ENCODE measurements around the gene RNF7.

- TF ChIP-seq, protein P1, sequence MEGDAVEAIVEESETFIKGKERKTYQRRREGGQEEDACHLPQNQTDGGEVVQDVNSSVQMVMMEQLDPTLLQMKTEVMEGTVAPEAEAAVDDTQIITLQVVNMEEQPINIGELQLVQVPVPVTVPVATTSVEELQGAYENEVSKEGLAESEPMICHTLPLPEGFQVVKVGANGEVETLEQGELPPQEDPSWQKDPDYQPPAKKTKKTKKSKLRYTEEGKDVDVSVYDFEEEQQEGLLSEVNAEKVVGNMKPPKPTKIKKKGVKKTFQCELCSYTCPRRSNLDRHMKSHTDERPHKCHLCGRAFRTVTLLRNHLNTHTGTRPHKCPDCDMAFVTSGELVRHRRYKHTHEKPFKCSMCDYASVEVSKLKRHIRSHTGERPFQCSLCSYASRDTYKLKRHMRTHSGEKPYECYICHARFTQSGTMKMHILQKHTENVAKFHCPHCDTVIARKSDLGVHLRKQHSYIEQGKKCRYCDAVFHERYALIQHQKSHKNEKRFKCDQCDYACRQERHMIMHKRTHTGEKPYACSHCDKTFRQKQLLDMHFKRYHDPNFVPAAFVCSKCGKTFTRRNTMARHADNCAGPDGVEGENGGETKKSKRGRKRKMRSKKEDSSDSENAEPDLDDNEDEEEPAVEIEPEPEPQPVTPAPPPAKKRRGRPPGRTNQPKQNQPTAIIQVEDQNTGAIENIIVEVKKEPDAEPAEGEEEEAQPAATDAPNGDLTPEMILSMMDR (IDR thresholded peaks at IDR 0.05), result peak; percentile 97
- TF ChIP-seq PBX3 (IDR thresholded peaks at IDR 0.05) (no peak), ZSCAN20 (CRISPR knock-in tag; IDR thresholded peaks at IDR 0.05) (no peak), BHLHE40 (IDR thresholded peaks at IDR 0.05; ENCODE audit: low read depth, low read length) (no peak), SMC3 (IDR thresholded peaks at IDR 0.05) (peak; percentile 70), POLR2A (IDR thresholded peaks at IDR 0.05; ENCODE audit: low read length) (peak; percentile 69), HDAC2 (IDR thresholded peaks at IDR 0.05) (no peak), MAZ (IDR thresholded peaks at IDR 0.05; ENCODE audit: borderline replicate concordance, low read depth, low read length) (no peak; the same call in 1 of the 2 replicates)
Observed at GRCh38 chr3:141738022-141738890, at the start of gene RNF7.
